Measurements from ENCODE around the gene PDXP.
"Not testable (repeated sequence)": the region's sequence is repeated elsewhere in the genome, so short reads cannot be mapped to it uniquely, and the experiment has no call there.

PDXP gene

DNA sequence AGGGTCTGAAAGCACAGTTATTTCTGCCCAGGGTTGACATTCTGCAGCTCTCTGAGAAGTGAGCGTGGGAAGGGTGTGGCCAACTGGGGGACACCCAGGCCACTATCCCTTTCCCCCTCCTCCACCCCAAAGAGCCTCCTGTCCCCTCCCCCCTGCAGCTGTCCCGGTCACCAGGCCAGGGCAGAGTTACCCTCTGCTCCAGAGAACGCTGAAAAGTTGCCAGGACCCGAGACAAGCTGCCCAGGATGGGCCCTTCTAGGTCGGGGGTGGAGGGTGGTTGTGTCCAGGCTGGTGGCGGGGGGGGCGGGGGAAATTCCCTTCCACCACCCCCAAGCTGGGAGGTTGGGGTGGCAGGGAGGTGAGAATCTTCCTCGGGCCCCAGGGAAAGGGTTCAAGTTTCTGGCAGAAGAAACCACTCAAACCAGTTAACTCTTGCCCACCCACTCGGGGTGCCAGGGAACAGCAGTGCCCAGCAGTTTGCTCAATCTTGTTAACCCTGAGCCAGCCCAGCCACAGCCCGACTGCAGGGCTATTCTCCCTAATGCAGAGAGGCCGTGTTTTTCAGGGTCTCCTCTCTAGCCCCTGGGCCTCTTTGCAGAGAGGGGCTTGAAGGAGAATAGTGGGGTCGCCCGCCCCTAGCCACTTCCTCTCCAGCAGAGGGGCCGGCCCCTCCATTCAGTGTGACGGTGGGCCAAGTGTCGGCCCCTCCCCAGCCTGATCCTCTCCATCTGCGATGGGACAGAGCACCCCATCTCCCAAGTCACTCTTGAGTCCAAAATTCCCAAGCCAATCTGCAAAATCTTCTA is 17.6 kb downstream of the PDXP start:
- DNase-seq: no peak

GRCh38 chr22:37676736-37677492 is 18.4 kb downstream of the PDXP start:
- peak; percentile 80 to 92 (median 88) for DNase-seq

- peak in 1 of 4 experiments; percentile 58 for DNase-seq
Observed at GRCh38 chr22:37677493-37677974, 19.0 kb downstream of the PDXP start.

DNA sequence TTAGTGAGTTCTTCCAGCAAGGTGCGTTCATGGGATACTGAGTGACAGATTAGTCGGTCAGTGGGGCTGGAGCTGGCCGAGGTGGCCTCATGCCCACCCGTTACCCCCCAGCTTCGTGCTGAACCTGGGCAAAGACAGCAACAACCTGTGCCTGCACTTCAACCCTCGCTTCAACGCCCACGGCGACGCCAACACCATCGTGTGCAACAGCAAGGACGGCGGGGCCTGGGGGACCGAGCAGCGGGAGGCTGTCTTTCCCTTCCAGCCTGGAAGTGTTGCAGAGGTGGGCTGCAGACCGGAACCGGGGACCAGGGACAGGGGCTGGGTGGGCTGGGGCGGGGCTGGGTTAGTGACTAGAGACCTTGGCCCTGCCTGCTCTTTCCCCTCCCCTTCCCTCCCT is 19.8 kb downstream of the PDXP start:
- no peak for DNase-seq

GRCh38 chr22:37679670-37680069 is 21.1 kb downstream of the PDXP start:
- DNase-seq: no peak

- DNase-seq: no peak
Observed at GRCh38 chr22:37680191-37680851, 21.8 kb downstream of the PDXP start.

DNA sequence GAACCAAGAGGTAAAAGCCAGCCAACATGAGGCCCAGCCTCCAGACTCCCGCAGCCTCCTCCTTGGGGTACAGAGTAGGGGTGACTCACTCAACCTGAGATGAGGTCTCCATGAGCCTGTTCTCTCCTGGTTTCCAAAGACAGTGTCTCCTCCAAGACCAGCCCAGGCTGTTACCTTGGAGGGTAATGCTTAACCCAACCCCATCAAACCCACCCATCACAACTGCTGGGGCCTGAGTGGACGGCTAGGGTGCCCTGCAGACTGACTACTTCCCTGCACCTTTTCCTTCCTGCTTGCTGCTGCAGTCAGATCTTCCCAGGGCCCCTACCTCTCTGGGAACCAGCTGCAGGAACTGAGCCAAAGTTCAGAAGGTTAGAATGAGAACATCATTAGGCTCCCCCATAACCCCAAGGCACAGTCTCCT is 22.5 kb downstream of the PDXP start:
- DNase-seq: no peak

DNA sequence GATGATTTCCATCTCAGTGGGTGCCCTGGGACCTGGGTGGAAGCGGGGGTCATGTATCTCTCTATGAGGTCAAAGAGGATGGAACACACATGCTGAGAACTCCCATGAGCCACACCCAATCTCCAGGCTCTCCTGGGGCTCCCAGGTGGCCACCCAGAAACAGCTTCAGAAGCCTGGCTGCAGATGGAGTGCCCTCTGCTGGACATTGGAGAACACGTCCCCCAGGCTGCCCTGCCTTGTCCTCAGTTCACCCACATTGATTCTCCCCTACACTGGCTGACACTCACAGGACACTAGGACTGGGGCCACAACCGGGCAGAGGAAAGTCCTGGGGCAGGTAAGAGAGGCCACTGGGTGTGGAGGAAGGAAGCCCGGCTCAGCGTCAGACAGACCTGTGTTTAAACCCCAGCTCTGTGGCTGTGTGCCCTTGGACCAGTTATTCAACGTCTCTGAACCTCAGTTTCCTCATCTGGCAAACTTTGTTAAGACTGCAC is 23.1 kb downstream of the PDXP start:
- peak; percentile 36 to 58 (median 56) for DNase-seq

GRCh38 chr22:37684803-37685615 is 26.5 kb downstream of the PDXP start:
- DNase-seq: no peak

GRCh38 chr22:37686002-37686982 is 27.8 kb downstream of the PDXP start, which contains the start of gene NOL12:
TSS of gene NOL12 (plus strand) at chr22:37686343. CDS start at chr22:37686393, 50 bp downstream.
- peak; percentile 39 to 49 (median 45) for DNase-seq

DNA sequence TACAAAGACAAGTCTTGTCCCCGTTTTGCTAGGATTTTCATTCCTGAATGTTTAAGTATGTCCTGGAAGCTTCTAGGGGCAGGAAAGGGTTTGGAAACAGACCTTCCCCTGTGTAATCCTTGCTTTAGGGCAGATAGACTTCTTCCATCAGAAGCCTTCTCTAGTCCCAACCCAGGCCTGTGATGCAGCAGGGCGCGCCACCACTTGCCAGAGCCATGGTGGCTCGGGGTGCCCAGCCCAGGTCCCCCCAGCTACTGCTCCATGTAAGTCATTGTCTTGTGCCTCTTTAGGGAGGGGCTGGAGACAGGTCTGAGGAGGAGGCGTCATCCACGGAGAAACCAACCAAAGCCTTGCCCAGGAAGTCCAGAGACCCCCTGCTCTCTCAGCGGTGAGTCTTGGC is 31.9 kb downstream of the PDXP start:
- DNase-seq: no peak

DNA sequence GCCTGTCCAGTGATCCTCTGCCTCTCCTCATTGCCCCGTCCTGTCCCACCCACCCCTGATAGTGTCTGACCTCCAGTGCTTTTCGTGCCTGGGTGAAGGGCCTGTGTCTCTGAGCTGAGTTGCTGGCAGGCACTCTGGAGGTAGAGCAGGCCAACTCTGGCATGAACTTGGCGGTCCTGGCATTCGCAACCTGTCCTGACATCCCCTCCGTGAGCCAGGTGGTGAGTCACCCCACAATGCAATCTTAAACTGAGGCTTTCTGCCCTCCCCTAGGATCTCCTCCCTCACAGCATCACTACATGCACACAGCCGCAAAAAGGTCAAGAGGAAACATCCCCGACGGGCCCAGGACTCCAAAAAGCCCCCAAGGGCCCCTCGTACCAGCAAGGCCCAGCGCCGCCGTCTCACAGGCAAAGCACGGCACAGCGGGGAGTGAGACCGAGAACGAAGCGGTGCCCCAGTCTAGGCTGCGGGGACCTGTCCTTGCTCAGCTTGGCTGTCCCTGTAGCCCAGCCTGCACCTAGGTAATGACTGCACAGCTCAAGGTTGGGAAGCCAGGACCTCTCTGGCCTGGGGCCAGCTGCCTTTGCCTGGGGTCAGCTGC is 32.5 kb downstream of the PDXP start:
- no peak for DNase-seq

DNA sequence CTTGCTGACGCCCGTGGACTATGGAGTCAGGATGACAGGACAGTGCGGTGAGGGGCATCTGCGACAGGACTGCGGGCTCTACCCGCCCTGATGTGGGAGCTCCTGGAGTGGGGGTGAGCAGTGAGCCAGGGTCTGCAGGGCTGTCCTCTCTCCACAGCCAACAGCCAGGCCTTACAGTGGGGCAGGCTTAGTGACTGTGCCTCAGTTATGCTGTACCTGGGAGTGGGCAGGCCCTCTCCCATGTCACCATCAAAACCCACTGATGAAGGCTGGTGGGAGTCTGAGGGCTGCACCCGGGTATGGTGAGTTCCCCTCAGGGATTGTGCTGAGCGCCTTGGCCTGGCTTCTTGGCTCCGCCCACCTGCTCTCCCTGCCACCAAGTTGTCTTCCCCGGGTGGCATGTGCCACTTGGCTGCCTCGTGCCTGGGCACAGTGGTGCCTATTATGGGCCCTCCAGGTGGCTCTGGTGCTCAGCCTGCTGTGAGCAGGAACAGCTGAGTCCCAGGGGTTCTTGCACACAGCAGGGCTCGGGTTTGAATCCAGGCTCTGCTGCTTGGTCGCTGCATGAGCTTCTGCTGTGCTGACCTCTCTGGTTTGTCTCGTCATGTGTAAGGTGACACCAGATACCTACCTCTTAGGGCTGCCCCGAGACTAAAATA is 34.2 kb downstream of the PDXP start:
- DNase-seq: no peak

- DNase-seq: not testable (repeated sequence)
Observed at GRCh38 chr22:37694131-37694530, 35.6 kb downstream of the PDXP start.

DNA sequence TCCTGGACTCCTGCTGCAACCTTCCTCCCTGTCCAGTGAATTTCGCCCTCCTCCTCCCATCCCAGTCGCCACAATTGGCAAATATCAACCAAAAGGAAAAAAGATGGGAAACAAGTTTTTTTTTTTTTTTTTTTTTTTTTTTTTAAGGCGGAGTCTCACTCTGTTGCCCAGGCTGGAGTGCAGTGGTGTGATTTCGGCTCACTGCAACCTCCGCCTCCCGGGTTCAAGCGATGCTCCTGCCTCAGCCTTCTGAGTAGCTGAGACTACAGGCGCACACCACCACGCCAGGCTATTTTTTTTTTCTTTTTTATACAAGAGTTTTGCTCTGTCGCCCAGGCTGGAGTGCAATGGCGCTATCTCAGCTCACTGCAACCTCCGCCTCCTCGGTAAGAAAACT is 37.7 kb downstream of the PDXP start:
- DNase-seq: not testable (repeated sequence)

GRCh38 chr22:37696657-37697537 is 38.4 kb downstream of the PDXP start, which contains the start of gene TRIOBP:
TSS of gene TRIOBP (plus strand) at chr22:37697048. CDS start at chr22:37701366, 4,318 bp downstream.
- peak; percentile 40 to 57 (median 43) for DNase-seq

GRCh38 chr22:37697538-37697835 is 39.0 kb downstream of the PDXP start:
- no peak for DNase-seq

GRCh38 chr22:37701141-37701786 is 42.7 kb downstream of the PDXP start:
- DNase-seq: no peak
